HG03103 (cell line): ENCODE data around the gene IRAK1BP1.
"Not testable (repeated sequence)": the region's sequence is repeated elsewhere in the genome, so short reads cannot be mapped to it uniquely, and the experiment has no call there.

Experiments used
- ATAC-seq: cut with Tn5 transposase; IDR thresholded peaks from one replicate; pipeline ENCODE4 v1.9.1; 2021; ENCODE audit warnings: low read depth; ENCODE audit not compliant: unreplicated experiment

IRAK1BP1 gene

GRCh38 chr6:78867370-78868040 lies at the start of gene IRAK1BP1:
TSS of gene IRAK1BP1 (plus strand) at chr6:78867551. CDS start at chr6:78867577, 26 bp downstream.
- ATAC-seq, result peak; percentile 97

- ATAC-seq, result no peak
These were observed 43.3 kb upstream of the IRAK1BP1 start for GRCh38 chr6:78824045-78824444.

- no peak for ATAC-seq
These were observed 37.9 kb upstream of the IRAK1BP1 start for GRCh38 chr6:78829407-78829806.

- no peak for ATAC-seq
These were observed 36.5 kb upstream of the IRAK1BP1 start for GRCh38 chr6:78830805-78831204.

- ATAC-seq, result no peak
These were observed 35.9 kb upstream of the IRAK1BP1 start for GRCh38 chr6:78831492-78831891.

- no peak for ATAC-seq
These were observed 35.1 kb upstream of the IRAK1BP1 start for GRCh38 chr6:78832091-78832808.

- no peak for ATAC-seq
These were observed 31.5 kb upstream of the IRAK1BP1 start for GRCh38 chr6:78835817-78836216.

- no peak for ATAC-seq
These were observed 30.8 kb upstream of the IRAK1BP1 start for GRCh38 chr6:78836598-78836997.

GRCh38 chr6:78841111-78841510 lies 26.2 kb upstream of the IRAK1BP1 start:
- ATAC-seq, result no peak

GRCh38 chr6:78842953-78843352 lies 24.4 kb upstream of the IRAK1BP1 start:
- ATAC-seq, result no peak

- no peak for ATAC-seq
These were observed 22.5 kb upstream of the IRAK1BP1 start for GRCh38 chr6:78844899-78845298.

GRCh38 chr6:78845567-78845966 lies 21.8 kb upstream of the IRAK1BP1 start:
- no peak for ATAC-seq

- ATAC-seq, result no peak
These were observed 16.7 kb upstream of the IRAK1BP1 start for GRCh38 chr6:78850621-78851020.

GRCh38 chr6:78851156-78851555 lies 16.2 kb upstream of the IRAK1BP1 start:
- no peak for ATAC-seq

- no peak for ATAC-seq
These were observed 12.8 kb upstream of the IRAK1BP1 start for GRCh38 chr6:78854546-78854945.

- ATAC-seq, result not testable (repeated sequence)
These were observed 8.9 kb upstream of the IRAK1BP1 start for GRCh38 chr6:78858339-78858938.

GRCh38 chr6:78861509-78861908 lies 5.8 kb upstream of the IRAK1BP1 start:
- ATAC-seq, result no peak

- ATAC-seq, result no peak
These were observed 3.8 kb upstream of the IRAK1BP1 start for GRCh38 chr6:78863576-78863975.

GRCh38 chr6:78864957-78865356 lies 2.4 kb upstream of the IRAK1BP1 start:
- ATAC-seq, result no peak

- peak; percentile 29 for ATAC-seq
These were observed 356 bp upstream of the IRAK1BP1 start for GRCh38 chr6:78867020-78867369.

- ATAC-seq, result no peak
These were observed 765 bp downstream of the IRAK1BP1 start for GRCh38 chr6:78868116-78868515.

- no peak for ATAC-seq
These were observed 8.2 kb downstream of the IRAK1BP1 start for GRCh38 chr6:78875505-78875904.
